ENCODE results near the gene FBLN1.
"Not testable (repeated sequence)": the region's sequence is repeated elsewhere in the genome, so short reads cannot be mapped to it uniquely, and the experiment has no call there.

GRCh38 chr22:45557926-45558325, 55.2 kb downstream of the FBLN1 start:
- TF ChIP-seq, protein P1, sequence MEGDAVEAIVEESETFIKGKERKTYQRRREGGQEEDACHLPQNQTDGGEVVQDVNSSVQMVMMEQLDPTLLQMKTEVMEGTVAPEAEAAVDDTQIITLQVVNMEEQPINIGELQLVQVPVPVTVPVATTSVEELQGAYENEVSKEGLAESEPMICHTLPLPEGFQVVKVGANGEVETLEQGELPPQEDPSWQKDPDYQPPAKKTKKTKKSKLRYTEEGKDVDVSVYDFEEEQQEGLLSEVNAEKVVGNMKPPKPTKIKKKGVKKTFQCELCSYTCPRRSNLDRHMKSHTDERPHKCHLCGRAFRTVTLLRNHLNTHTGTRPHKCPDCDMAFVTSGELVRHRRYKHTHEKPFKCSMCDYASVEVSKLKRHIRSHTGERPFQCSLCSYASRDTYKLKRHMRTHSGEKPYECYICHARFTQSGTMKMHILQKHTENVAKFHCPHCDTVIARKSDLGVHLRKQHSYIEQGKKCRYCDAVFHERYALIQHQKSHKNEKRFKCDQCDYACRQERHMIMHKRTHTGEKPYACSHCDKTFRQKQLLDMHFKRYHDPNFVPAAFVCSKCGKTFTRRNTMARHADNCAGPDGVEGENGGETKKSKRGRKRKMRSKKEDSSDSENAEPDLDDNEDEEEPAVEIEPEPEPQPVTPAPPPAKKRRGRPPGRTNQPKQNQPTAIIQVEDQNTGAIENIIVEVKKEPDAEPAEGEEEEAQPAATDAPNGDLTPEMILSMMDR (tag by site-specific recombination; IDR thresholded peaks at IDR 0.05): not testable (repeated sequence)
- not testable (repeated sequence) for TF ChIP-seq TSHZ1 (tag by site-specific recombination; IDR thresholded peaks at IDR 0.05; ENCODE audit: borderline replicate concordance); HOXC10 (CRISPR knock-in tag; IDR thresholded peaks at IDR 0.05); ZNF629 (tag by site-specific recombination; IDR thresholded peaks at IDR 0.05); ZBTB44 (tag by site-specific recombination; IDR thresholded peaks at IDR 0.05); ZNF704 (tag by site-specific recombination; IDR thresholded peaks at IDR 0.05); ZBTB21 (tag by site-specific recombination; IDR thresholded peaks at IDR 0.05); ZNF843 (tag by site-specific recombination; IDR thresholded peaks at IDR 0.05)
- TF ChIP-seq, protein P2, sequence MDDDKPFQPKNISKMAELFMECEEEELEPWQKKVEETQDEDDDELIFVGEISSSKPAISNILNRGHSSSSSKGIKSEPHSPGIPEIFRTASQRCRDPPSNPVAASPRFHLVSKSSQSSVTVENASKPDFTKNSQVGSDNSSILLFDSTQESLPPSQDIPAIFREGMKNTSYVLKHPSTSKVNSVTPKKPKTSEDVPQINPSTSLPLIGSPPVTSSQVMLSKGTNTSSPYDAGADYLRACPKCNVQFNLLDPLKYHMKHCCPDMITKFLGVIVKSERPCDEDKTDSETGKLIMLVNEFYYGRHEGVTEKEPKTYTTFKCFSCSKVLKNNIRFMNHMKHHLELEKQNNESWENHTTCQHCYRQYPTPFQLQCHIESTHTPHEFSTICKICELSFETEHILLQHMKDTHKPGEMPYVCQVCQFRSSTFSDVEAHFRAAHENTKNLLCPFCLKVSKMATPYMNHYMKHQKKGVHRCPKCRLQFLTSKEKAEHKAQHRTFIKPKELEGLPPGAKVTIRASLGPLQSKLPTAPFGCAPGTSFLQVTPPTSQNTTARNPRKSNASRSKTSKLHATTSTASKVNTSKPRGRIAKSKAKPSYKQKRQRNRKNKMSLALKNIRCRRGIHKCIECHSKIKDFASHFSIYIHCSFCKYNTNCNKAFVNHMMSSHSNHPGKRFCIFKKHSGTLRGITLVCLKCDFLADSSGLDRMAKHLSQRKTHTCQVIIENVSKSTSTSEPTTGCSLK (tag by site-specific recombination; IDR thresholded peaks at IDR 0.05): not testable (repeated sequence)

Data from HEK293 (cell line).